NOMO-1 treated with dmso at 0.1 percent for 144 hours (cell line): ENCODE measurements around the gene RGP1.

Experiments used
- DNase-seq: peaks from one replicate; lab custom pipeline; 2025; ENCODE audit not compliant: unreplicated experiment; lab: John Stamatoyannopoulos, UW

RGP1 gene

GRCh38 chr9:35748858-35749514 lies at the start of gene RGP1, which contains the start of gene GBA2:
Gene RGP1, plus strand, starts transcription at chr9:35749287. Its CDS starts 469 bp downstream, at chr9:35749756.
Gene GBA2, minus strand, starts transcription at chr9:35749228. Its CDS starts 524 bp downstream, at chr9:35748704.
- peak; percentile 81 for DNase-seq

DNA sequence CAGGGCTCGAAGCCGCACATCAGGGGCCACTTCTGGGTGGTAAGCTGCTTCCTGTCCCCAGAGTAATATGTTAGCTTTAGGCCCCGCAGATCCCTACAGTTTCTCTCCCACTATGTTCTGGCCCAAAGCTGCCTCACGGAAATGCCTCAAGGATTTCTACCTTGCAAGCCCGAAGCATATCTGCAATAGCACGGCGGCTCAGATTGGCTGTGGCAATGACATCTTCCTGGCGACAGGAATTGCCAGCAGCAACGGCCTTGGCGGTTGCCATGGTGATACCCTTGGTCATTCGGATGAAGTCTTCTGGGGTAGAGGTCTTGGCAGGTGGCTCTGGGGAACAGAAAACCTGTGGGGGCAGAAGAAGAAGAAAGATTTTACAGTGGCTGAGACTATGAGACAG lies 49.1 kb upstream of the RGP1 start:
- DNase-seq: no peak

DNA sequence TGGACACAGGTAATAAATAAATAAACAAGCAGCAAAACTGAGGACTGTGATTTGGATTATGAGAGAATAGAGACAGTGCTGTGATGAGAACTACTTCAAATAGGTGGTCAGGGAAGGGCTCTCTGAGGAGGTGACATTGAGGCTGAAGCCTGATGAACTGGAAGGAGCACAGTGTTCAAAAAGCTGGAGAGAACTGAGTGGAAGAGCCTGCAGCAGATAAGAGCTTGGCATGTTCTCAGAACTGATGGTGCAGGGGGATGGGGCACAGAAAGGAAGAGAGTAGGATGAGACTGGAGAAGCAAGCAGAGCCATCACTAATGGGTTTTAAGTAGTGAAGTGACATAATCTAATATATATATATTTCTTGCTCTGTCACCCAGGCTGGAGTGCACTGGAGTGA lies 48.1 kb upstream of the RGP1 start:
- DNase-seq: no peak

DNA sequence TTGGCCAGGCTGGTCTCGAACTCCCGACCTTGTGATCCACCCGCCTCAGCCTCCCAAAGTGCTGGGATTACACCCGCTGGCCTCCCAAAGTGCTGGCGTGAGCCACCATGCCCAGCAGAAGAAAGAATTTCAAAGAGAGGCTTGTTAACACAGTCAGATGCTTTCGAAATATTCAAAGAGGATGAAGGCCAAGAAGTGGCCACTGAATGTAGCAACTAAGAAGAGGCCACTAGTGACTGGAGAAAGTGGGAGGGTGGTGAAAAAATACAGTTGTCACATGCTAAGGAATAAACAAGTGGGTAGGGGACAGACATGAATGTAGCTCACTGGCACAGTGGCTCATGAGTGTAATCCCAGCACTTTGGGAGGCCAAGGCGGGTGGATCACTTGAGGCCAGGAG lies 46.4 kb upstream of the RGP1 start:
- DNase-seq: no peak

DNA sequence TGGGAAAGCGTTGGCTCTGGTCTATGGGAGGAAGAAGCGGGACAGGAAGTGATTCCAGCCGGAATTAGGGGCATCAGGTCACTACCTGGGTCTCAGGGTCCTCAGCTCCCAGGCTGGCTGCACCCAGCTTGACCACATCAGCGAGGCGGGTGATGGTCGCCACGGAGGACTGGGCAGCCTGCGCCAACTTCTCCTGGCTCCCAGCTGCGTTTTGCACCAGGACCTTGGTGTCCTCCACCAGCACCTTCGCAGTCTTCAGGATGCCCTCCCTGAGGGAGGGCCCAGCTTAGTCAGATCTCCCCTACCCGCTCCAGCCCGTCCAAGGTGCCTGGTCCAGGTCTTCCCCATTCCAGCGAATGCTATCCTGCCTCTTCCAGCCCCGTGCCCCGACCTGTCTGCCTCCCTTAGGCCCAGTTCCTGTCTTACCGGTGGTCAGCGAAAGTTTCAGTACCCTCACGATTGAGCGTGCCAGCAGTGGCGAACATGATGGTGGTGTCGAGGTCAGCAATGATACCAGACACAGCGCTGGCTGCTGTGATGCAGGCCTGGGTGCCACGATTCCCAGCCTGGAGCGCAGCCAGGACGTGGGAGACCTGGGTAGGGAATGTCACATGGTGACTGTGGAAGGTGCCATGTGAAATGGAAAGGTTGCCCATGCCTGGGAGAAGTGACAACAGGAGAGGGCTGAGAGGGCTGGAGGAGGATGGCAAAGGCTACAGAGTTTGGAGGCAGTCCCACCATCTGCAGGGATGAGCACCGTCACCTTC lies 45.0 kb upstream of the RGP1 start:
- DNase-seq: no peak

DNA sequence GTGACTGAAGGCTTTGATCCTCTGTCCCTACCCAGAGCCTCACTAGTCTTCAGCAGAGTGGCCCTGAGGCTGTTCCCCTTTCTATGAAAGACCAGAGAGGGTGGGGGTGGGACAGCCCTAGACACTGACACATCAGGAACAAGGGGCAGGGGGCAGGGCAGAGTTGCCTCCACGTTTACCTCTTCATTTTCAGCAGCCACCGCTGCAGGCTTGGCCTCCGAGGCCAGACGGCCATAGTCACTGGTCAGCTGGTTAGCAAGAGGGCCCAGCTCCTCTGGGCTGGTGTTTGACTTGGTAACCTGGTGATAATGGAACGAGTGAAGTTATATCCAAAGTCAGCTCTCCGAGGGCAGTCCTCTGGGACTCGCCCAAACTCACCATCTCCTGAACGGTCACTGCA lies 43.7 kb upstream of the RGP1 start:
- no peak for DNase-seq

GRCh38 chr9:35705836-35706430 lies 43.2 kb upstream of the RGP1 start:
- DNase-seq: no peak

DNA sequence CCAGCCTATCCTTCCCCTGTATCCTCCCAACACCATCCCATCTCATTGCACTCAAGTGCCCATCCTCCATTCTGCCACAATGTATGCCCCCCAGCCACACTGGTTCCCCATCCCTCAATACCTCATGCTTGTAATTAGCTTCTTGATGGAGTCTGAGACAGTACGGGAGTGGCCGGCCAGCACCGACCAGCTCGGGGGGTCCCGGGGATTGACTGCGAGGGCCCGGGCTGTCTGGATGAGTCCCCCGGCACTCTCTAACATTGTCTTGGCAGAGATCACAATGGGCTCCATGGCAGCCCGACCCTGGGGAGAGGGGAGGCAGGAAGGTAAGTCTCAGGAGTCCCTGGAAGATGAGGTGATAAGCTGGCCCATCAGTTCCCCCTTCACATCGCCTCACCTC lies 42.1 kb upstream of the RGP1 start:
- no peak for DNase-seq

GRCh38 chr9:35708146-35708545 lies 40.9 kb upstream of the RGP1 start:
- DNase-seq: no peak

DNA sequence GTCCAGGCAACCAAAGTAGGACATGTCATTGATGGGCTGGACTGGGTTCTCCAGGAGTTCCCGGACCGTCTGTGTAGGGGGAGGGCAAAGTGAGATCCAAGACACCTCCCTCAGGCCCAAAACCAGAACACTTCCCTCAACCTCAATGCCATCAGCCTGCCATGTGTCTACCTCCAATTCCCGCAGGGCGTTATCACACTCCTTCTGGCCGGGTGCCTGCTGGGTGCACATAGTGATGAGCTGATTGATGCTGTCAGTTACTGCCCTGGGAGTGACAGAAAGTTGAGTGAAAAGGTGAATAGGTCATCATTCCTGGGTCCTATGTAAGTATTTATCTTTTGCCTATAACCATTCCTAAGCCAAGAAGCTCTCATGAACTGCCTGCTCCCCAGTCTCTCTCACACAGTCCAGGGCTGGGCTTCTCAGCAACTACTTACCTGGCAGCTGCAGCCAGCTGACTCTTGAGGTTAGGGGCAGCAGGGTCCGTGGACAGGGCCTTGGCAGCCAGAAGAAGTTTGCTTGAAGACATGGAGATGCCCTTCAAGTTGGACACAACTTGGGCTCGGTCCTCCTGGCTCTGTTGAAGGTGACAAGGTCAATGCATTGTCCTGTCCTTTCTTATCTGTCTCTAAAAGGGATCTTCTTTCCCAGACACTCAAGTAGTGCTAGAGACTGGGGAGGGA lies 38.1 kb upstream of the RGP1 start:
- DNase-seq: no peak

- DNase-seq: no peak
Observed at GRCh38 chr9:35711501-35712428, 37.3 kb upstream of the RGP1 start.

DNA sequence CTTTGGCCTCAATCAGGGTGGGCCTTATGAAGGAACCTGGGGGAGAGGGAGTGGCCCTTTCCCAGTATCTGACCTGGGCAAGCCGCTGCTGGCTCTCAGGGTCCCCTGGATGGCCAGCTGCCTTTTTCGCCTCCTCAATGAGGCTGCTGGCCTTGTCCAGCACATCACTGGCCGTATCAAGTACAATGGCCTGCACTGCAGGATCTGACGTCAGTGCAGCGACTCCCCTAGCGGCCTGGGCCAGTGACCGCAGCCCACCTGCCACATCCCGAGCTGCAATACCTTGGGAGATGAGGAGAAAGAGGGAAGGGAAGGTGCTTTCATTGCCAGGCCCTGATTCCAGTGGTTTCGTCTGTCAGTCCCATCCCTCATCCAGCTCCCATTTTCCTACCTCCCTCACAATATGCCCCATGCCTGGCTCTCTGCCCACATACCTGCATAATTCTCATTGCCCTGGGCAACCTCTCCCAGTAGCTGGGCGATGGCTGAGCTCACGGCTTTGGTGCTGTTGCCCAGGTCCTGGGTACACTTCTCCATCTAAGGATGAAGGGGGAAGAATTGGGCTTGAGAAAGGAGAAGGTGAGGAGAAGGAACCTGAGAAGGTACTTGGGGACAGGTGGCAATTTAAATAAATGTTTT lies 36.2 kb upstream of the RGP1 start:
- DNase-seq: no peak

GRCh38 chr9:35713578-35713977 lies 35.5 kb upstream of the RGP1 start:
- no peak for DNase-seq

GRCh38 chr9:35714123-35714522 lies 35.0 kb upstream of the RGP1 start:
- DNase-seq: no peak

GRCh38 chr9:35714579-35715252 lies 34.4 kb upstream of the RGP1 start:
- DNase-seq: no peak

DNA sequence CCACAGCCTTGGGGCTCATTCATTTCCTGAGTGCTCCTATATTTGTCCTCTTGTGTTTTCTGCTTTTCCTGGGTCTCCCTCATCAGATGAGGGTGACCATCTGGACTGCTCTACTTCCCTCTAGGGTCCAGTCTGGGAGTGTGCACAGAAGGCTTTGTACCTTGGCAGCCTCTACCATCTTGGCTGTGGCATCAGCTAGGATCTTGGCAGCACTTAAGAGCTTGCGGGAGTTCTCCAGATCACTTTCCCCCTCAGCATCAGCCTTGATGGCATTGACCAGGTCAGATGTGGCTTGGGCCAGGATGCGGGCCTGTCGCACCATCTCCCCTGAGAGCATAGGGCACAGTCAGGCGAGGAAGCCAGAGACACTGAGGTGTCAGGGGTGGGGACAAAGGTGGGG lies 32.9 kb upstream of the RGP1 start:
- DNase-seq: no peak

DNA sequence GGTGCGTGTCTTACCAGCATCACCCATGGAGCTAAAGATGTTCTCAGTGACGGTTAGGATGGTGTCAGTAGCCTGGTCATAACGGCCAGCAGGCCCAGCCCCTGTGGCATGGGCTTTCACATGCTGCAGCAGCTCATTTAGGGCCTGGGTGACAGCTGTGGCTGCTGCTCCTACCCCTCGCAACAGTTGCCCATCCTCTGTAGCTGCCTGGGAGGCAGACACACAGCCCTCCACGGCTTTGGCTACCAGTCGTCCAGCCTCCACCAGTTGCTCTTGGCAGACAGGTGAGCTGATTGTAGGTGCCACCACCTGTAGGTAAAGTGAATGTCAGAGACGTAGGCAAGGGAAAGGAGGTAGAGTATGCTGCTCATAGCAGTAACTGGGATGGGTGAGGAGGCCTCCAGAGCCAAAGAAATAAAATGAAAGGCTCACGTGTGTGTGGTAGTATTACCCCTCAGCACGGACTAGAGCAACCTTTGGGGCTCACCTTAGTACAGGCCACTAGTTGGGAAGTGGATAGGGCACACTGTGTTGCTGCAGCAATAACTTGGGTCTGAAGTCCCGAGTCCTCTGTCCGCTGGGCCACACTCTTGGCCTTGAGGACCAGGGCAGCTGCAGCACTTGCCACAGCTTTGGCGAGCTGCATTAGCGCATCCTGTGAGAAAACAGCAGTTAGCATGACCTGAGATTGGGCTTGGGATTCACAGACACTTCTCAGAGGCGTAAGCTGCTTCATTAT lies 31.8 kb upstream of the RGP1 start:
- DNase-seq: no peak

DNA sequence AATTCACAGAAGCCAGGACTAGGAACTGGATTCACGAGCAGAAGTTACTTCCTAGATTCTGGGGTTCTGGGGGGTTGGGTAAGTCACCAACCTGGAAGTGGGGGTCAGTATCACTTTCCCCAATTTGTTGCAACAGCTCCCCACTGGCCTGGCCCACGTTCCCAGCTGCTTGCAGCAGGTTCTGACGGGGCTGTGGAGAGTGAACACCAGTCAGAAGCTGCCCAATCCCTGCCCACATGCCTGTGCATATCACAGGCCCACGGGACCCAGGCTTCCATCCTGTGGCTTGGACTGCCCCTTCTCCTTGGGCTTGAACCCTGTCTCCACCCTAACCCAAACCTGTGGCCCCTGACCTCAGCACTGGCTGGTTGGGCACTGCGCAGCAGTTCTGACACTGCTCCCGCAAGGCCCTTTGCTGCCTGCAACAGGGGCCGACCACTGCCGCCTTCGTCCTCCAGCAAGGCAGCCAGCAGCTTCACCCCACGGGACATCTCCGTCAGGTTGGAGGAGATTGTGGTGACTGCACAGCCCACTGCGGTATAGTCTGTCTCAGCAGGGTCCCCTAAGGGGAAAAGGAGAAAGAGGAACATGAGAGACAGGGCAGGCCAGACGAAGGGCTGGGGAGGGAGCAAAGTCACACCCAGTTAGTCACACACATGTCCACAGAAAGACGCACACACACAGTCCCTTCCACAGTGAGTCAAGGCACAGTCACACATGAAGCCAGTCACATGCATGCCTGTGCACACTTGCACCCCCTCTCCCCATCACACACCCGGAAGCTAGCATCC lies 30.2 kb upstream of the RGP1 start:
- DNase-seq: no peak
